ENCODE results near the gene MAP2K3. TPM values are rescaled to one million over a fixed set of nuclear protein-coding genes. Genes with fewer than 3 reads are reported as not detected.
"Not testable (repeated sequence)": the region's sequence is repeated elsewhere in the genome, so short reads cannot be mapped to it uniquely, and the experiment has no call there.

The MAP2K3 gene
- polyA plus RNA-seq, 3 donors, result 21.2 to 23.6 (median 23.4) TPM

DNA sequence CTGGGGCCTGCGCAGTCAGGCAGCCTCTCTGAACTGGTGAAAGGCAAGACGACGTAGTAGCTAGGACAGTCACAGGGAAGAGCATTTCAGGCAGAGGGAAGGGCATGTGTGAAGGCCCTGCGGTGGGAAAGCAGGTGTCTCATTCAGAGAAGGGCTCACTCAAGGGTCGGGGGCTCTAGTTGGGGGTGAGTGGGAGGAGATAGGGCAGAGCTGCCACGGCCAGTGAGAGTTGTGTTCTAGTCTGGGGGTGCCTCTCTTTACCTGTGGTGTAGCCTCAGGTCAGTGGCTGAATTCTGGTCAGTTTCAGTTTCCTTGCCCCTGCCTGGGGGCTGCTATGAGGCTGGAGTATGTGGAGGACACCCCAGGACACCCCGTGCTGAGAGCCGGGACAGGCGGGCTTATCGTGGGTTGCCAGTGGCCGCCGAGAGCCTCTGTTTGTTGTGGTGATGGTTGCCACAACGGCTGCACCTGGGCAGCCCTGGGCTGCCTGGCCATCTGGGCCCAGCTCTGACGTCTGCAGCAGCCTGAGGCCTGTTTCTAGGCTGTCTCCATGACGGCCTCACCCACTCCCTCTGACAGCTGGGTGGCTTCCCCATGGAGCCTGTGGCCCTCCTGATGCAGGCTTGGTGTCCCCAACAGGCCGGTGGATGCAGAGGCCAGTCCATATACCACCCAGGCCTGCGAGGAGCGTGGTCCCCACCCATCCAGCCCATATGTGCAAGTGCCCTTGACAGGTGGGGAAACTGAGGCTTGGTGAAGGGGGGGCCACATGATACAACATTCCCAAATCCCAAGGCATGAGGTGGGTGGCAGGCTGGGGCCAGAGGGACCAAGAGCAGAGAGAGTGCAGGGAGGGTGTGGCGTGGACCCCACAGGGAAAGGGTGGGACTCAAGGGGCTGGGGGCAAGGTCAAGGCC, 10.8 kb downstream of the MAP2K3 start:
- no peak for DNase-seq

DNA sequence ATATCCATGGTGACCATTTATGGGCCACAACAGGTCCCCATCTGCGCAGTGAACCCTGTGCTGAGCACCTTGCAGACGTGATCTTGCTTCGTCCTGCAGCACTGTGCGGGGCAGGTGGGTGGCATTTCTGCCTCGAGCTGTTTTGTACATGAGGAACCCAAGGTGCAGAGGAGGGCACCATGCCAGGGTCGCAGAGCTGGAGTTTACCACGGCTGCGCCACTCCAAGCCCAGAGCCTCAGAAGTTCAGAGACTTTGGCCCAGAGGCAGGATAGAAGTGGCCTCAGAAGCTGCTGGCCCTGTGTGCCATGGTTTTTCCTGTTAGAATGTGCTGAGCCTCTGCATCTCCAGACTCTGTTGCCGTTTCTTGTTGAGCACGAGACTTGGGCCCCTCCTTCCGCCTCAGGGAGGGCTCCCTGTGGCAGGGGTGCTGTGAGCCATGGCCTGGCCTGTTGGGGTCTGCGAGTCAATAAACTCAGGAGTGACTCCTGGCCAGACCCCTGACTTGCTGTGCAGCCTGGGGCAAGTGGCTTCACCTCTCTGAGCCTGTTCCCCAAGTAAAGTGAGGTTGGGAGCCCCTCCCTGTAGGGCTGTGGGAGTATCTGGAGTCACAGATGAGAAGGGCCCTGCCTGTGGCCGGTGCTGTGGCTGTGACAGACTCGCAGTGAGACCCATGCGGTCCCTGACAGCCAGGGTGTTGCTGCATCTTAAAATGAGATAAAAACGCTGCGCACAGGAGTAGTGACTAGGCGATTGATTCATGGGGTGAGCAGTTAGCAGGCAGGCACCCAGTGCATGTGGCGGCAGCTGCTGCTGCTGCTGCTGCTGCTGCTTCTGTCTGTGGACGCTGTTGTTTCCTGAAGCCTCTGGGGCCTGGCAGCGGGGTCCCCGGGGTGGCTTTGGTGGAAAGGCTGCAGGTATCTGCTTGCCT, 11.8 kb downstream of the MAP2K3 start:
- DNase-seq, result no peak

DNA sequence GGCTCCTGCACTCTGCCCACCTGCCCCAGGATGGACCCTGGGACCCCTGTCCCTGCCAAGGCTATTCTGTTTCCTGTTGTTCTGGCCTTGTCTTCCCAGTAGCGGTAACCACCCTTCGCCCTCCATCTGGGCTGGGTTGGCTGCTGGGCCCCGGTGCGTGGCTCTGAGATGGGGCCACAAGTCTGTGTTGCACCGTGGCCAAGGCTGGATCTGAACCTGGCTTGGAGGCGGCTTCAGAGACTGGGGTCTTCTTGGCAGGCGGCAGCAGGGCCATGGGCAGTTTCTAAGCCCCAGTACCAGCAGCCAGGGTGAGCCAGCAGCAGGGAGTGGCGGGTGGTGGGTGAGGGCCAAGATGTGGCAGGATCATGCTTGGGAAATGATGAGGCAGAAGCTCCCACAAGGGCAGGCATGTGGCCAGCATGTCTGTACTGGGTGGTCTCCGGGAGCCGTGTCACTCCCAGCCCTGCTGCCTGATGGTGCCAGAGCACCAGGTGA, 12.6 kb downstream of the MAP2K3 start:
- DNase-seq, result no peak

DNA sequence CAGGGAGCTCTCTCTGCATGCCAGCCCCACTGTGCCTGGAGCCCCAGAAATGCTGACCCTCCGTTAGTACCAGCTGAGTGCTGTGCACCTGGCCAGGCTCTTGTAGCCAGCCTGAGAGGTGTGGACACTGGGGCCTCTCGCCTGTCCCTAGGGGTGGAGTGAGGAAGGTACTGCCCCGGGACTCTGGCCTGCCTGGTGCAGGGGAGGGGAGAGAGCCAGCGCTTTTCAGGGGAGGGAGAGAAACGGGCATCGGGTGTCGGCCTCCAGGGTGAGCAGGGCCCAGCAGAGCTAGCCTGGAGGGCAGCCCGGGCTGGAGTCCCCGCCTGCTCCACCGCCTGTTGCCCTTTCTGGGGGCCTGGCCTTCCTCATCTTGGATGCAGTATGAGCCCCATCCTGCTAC, 13.1 kb downstream of the MAP2K3 start:
- no peak for DNase-seq

DNA sequence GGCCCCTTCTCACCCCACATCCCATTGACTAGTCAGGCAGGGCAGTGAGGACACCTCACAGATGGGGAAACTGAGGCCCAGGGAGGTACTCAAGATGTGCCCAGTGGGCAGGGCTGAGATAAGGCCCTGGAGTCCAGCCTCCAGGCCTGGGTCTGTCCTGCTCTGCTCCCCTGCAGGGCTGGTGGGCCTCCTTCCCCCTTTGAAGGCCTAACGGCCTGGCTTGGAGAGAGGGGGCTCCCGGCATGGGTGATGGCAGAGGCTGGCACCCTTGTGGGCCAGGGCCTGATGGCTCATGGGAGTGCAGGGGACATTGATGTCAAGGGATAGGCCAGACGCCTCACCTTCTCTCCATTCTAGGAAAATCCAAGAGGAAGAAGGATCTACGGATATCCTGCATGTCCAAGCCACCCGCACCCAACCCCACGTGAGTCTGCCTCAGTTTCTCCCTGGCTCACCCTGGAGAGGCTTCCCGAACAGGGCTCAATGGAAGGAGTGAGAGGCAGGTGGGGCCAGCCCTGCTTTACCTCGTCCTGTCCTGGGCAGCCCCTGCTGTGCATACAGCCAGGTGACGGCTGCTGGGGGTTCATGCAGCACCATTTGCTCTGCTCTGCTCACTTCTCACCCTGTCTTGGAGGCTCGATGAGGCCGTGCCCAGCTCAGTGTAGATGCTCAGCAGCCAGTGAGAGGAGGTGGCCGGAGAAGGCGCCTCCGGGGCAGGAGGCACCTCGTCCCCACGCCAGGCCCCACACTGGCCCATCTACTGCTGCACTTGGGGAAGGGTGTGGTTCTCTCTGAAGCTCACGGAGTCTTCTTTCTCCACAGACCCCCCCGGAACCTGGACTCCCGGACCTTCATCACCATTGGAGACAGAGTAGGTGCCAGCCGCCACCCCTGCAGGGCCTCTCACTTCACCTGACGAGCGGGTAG, 13.8 kb downstream of the MAP2K3 start:
- no peak for DNase-seq

DNA sequence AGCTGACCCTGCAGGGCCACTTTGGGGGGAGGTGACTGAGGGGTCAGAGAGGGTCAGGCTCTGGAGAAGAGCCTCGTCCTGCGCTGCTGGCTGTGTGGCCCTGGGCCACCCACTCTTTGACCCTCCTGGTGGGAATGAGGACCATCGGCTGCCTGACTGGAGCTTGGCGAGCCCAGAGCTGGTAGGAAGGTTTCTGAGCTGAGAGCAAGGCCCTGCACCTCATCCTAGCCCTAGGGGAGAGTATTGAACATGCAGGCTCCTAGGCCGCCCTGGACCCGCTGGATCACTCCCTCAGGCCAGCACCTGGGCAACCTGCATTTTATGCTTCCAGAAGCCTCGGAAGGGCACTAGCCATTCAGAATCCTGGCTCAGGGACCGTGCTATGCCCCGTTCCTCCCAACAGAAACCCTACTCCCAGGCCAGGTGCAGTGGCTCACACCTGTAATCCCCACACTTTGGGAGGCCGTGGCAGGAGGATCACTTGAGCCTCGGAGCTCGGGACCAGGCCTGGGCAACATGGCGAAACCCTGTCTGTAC, 14.5 kb downstream of the MAP2K3 start:
- DNase-seq, result no peak

DNA sequence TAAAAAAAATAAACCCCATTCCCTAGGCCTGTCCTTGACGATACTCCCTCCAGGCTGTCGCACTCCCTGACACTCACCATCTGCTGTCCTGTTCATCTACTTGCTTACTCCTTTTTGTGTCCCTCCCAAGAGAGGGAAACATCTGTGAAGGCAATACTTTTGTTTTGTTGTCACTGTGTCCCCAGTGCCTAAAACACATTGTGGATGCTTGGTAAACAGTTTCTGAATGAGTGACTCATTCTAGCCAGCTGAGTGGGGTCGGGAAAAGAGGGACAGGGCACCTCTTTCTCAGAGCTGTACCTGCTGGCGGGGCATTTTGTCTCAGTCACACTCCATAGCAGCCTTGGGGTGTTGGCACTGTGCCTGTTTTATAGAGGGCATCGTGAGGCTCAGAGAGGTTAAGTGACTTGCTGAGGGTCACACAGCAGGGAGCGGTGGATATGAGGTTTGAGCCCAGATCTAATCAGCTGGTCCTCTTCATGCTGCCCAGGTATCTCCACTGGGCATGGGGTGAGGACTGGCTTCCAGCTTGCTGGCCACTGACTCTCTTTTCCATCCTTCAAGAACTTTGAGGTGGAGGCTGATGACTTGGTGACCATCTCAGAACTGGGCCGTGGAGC, 15.6 kb downstream of the MAP2K3 start:
- no peak for DNase-seq

DNA sequence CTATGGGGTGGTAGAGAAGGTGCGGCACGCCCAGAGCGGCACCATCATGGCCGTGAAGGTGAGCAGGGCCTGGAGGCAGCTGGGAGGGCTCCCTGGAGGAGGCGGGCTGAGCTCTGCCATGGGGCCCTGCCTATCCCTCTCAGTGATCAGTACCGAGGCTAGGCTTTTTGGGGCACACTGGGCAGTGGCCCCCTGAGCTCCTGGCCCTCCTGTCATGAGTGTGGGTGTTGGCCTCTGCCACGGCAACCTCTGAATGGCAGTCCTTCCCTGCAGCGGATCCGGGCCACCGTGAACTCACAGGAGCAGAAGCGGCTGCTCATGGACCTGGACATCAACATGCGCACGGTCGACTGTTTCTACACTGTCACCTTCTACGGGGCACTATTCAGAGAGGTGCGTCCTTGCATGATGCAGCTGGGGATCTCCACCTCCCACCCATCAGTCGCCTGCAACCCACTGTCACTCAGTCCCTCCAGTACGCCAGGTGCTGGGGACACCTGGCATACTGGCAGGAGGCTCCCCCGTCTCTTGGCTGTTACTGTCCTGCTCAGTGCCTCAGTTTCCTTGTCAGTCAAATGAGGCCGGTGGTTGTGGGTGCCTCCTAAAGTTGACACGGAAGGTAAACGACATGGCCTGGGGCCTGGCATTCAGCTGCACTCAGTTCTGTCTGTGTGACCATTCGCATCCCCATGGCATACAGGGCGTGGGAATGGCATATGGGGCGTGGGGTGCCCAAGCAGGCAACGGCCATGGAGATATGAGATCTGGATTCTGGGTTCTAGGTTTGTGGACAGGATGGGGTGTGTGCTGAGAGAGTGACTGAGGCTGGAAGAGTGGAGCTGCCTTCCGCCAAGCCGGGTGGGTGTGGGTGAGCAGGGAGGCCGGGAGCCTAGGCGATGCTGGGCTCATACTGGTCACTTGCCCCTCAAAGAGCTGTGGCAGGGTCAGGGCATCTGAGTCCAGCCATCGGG, 16.4 kb downstream of the MAP2K3 start:
- DNase-seq, result no peak

DNA sequence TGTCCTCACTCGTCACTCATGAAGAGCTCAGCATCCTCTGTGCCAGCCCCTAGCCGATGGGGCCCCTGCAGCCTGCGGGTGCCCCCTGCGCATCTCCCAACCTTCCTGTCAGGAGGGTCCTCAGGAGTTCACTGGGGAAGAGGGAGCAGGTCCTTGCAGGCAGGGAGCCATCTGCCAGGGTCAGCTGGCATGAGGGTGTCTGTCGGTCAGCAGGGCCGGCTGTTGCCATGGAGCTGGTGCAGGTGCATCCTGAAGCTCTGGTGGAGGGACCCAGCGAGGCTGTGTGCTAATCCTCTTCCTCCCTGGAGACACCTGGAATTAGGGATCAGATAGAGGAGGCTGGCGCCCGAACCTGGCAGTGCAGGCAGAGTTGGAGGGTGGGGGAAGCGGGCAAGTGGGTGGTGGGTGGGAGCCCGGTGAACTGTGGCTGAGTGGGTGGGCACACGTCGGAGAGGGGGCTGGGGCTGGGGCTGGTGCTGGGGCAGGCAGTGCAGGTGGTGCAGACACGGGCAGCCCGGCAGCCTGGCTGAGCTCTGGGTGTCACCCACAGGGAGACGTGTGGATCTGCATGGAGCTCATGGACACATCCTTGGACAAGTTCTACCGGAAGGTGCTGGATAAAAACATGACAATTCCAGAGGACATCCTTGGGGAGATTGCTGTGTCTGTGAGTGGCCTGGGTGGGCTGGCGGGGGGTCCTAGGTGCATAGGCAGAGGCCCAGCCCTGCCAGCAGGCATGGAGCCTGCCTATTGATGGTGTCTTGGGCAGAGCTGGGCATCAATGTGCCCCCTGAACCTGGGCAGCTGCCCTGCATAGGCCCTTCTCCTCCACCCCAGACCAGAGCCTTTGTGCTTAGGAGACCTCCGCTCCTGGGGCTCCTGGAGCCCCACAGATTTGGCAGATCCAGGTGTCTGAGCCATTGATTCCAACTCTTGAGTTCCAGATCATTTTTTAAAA, 17.4 kb downstream of the MAP2K3 start:
- no peak for DNase-seq

DNA sequence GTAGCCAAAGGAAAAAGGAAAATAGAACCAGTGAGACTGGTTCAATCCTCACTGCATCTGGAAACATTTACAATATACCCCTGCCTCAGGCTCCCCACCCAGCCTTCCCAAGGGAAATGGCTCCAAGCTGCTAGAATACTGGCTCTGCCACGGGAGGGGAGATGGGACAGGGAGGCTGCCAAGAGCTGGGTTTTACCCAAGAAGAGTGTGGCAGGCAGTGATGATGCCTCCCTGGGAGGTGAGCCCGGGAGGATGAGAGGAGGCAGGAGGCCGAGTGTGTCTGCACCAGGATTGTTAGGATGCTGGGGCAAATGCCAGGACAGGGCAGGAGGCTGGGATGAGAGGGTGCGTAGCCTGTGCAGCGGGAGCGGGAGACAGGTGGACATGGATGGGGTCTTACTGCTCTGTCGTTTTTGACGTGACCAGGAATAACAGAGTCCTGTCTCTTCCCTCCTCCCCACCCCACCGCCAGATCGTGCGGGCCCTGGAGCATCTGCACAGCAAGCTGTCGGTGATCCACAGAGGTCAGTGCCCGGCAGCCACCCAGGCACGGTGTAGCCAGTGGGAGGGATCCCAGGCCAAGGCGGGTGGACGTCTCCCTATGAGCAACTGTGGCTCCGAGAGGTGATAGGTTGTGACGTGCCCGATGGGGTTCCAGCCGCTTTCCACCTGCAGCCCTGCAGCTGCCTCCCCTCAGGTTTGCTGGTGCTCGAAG, 18.4 kb downstream of the MAP2K3 start:
- no peak for DNase-seq

DNA sequence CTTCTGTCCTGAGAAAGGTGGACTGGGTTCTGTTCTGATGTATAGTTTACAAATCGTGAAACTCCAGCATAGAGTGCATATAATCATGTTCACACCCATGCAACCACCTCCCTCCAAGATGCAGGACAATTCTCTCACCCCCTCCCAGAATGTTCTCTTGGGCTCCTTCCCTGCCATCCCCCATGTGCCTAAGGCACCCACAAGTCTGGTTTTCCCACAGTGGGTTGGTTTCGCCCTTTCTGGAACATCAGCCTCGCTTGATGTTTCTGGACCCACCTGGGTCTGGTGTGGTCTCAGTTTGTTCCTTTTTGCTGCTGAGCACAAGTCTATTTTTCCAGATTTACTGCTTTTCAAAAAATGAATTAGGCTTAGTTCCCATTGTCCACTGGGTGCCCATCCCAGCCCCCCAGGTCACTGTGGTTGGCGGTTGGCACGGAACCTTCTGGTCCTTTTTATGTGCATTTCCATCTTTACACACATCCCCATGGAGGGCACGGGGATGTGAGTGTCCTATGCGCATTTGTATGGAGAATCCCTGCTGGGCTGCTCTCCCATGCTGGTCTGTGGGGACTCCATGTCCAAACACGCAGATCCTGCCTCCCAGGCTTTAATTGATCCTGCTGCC, 19.0 kb downstream of the MAP2K3 start:
- DNase-seq, result no peak

DNA sequence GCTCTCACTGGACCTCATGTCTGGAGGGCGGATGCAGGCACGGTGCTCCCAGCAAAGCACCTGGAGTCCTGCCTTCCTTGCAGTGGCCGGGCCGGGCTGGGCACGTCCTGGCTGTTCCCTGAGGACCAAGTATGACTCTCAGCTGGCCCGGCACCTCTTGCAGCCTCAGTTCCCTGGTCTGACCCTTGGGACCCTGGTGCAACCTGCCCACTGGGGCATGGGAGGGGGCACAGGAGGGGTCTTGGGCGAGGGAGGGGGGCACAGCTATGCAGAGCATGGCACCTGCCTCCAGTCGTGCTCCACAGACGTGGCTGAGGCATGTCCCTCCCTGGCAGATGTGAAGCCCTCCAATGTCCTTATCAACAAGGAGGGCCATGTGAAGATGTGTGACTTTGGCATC, 19.6 kb downstream of the MAP2K3 start:
- DNase-seq, result no peak

DNA sequence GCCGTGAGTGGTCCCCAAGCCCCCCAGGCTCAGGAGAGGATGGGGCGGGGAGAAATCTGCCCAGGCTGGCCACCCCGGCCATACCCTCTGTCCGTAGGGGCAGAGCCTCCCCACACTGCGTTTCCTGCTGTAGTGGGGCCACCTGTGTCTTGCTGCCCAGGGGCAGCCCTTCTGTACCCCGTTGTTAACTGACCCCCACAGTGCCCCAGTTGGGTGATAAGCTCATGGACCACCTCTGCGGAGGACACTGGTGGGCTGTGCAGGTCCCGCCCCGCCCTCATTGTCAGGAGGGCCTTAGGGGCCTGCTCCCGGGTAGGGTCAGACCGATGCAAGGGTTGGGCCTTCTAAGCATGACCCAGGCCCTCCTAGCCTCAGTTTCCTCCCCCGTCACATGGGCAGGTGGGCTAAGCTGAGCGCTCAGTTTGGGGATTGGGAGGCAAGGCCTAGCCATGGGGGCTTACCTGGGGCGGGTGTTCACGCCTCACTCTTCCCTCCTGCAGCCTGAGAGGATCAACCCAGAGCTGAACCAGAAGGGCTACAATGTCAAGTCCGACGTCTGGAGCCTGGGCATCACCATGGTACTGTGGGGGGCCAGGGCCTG, 20.1 kb downstream of the MAP2K3 start:
- not testable (repeated sequence) for DNase-seq

DNA sequence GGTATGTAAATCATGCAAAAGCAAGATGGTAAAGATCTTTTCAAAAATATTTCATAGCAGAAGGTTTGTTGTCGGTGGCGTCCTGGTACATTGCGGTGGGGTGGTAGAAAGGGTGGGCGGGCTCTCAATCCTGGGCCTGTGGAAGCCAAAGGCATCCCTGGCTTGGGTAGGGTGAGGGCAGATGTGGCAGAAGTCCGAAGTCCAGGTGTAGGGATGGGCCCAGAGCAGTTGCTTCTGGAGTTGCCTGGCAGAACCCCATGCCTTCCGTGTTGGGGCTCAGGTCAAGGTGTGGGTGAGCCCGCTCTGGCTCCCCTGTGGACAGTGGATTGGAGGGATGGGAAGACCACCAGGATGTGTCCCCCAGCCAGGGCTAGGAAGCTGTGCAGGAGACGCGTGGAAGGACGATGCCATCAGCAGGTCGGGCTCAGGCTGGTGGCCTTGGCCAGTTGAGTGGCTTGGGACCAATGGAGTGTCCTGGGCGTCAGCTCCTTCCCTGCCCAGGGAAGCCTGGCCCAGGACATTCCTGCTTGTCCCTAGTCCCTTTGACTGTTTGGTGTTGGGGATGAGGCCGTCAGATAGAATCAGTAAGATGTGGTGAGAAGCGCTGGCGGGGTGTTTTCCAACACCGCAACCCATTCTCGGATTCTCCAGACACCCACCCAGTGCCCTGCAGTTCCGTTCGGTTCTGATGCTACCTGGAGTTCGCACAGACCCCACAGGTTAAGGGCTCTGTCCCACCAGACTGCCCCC, 21.1 kb downstream of the MAP2K3 start:
- not testable (repeated sequence) for DNase-seq

DNA sequence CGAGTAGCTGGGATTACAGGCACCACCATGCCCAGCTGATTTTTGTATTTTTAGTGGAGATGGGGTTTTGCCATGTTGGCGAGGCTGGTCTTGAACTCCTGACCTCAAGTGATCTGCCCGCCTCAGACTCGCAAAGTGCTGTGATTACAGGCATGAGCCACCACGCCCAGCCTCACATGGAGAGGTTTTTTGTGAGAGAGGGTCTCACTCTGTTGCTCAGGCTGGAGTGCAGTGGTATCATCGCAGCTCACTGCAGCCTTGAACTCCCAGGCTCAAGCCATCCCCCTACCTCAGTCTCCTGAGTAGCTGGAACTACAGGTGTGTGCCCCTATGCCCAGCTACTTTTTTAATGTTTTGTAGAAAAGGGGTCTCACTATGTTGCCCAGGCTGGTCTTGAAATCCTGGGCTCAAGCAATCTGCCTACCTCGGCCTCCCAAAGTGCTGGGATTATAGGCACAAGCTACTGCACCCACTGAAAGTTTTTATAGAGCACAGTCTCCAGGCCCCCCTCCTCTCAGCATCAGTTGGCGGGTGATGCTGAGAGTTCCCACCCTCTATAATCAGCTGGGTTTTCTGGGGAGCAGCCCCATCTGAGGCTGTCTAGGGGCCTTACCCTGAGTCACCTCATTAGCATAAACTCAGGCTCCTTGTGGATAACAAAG, 22.2 kb downstream of the MAP2K3 start:
- DNase-seq, result not testable (repeated sequence)

All from renal pelvis (tissue), 4 donors.